HK-2 (cell line): ENCODE data around the gene CCSER2.
"Not testable (repeated sequence)": the region's sequence is repeated elsewhere in the genome, so short reads cannot be mapped to it uniquely, and the experiment has no call there.

Source experiments
- DNase-seq: peaks from one replicate; pipeline ENCODE4 v3.0.0-alpha.2; 2018; ENCODE audit not compliant: unreplicated experiment

The CCSER2 gene

DNA sequence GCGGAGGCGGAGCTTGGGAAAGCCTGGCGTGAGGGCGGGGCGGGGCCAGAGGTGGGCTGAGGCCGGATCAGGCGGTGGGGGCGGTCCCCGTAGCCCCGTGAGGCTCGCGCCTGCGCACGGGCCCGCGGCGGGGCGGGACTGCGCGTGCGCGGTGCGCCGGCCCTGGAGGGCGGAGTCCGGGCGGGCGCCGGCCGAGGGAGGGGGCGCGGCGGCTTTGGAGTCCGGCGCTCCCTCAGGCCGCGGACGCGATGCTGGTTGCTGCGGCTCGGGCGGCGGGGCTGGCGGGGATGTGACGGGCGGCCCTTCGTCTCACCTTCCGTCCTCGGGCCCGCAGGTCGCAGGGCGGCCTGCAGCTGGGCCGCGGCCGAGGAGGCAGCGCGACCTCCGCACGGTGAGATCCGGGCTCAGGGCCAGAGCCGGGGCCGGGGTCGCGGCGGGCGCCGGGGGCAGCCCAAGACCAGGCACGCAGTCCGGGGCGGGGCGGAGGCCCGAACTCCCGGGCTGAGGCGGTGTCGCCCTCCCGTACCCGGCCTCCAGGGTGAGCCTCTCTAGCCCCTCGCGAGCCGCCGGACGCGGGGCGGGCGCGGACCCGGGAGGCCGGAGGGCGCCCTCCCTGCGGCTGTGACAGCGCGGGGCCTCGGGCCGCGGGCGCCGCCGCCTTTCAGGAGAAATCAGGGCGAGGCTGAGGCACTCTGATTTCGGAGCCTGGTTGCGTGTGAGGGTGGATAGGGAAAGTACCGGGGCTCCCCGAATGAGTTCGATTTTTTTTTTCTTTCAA is at the start of gene CCSER2:
Gene CCSER2 (plus strand): TSS at position 172 of the 778 bp plus-strand sequence. CDS start 42,464 bp downstream, outside the sequence.
- peak; percentile 100 for DNase-seq

GRCh38 chr10:84279876-84280475 is 48.4 kb upstream of the CCSER2 start:
- DNase-seq = not testable (repeated sequence)

- DNase-seq = no peak
Observed at GRCh38 chr10:84286695-84287094, 41.7 kb upstream of the CCSER2 start.

- no peak for DNase-seq
Observed at GRCh38 chr10:84288151-84288550, 40.2 kb upstream of the CCSER2 start.

DNA sequence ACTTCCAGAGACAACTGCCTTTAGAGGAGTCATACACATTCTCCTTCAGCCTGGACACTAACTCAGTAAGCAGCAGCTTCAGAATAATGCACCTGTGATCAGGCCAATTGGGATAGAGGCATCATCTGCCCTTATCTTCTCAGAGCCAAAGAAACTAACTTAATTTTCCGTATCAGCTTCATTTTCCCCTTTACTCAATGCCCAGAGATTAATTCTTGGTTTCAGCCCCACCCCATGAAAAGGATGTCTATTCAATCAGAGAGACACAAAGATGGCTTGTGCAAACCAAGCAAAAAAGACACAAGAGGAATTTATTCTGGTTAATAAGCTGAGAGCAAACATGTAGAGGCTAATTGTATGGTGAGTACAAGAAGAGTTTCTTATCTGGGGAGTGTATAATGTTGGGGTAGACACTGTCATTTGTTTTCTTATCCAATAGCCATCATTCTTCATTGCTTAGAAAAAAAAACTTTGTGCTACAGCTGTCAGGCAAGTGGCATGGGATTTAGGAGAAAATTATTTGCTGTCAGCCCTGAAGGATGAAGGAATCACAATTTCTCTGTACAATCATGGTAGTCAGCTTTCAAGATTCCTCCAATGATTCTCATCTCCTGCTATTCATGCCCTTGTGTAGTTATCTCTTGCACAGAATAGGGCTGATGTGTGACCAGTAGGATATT is 38.7 kb upstream of the CCSER2 start:
- no peak for DNase-seq

GRCh38 chr10:84290235-84290634 is 38.2 kb upstream of the CCSER2 start:
- no peak for DNase-seq

DNA sequence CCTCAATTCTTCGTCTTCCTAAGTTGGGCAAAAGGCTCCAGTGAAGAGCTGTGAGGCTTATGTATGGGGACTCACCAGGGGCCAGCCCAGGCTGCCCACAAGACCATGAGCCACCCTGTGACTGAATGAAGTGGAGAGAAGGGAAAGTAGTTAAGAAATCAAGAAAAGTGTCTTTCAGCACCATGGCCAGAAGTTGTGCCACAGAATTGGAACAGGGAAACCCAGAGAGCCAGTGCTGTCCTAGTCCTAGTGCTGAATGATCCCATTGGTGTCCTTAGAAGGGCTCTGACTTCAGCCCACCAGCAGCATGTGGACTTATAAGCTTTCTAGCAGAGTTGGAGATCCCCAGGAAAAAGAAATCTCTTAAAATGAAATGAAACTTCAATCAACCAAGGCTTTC is 37.0 kb upstream of the CCSER2 start:
- peak; percentile 20 for DNase-seq

- no peak for DNase-seq
Observed at GRCh38 chr10:84292502-84292901, 35.9 kb upstream of the CCSER2 start.

DNA sequence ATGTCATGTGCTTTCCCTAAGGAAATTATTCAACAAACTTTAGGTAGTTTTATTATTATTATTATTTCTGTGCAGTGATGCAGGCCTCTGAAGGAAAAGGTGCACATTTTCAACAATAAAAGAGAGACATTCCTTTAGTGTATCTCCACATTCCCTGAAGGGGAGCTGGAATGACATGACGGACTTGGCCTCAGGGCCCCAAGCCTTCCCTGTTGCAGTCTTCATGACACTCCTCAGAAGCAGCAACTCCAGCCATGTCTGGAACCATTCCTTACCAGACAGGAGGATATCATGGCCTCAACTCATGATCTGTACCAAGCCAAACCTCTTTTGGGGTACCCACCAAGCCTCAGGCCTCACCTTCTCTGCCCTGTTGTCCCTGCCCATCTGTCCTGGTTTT is 35.2 kb upstream of the CCSER2 start:
- DNase-seq = no peak

GRCh38 chr10:84293574-84294016 is 34.8 kb upstream of the CCSER2 start:
- no peak for DNase-seq

DNA sequence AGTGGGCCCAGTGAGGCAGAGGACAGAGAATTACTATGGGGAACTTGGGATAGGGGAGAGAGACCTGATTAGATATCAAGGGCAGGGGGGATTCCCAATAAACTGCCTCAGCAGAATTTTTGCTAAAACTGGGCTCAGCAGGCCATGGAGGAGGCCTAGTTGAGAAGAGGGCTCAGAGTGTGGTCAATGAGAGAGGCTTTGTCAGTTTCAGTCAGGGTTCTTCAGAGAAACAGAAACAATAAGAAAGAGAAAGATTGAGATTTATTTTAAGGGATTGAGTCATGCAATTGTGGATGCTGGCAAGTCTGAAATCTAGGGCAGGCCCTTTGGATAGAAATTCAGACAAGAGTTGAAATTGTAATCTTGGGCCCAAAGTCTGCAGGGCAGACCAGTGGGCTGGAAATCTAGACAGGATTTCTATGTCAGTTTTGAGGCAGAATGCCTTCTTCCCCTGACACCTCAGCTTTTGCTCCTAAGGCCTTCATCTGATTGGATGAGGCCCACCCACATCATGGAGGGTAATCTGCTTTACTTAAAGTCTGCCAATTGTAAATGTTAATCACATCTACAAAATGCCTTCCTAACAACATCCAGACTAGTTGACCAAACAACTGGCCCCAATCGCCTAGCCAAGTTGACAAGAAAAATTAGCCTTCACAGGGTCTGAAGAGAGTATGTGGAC is 33.5 kb upstream of the CCSER2 start:
- no peak for DNase-seq

- no peak for DNase-seq
Observed at GRCh38 chr10:84296091-84296981, 32.1 kb upstream of the CCSER2 start.

DNA sequence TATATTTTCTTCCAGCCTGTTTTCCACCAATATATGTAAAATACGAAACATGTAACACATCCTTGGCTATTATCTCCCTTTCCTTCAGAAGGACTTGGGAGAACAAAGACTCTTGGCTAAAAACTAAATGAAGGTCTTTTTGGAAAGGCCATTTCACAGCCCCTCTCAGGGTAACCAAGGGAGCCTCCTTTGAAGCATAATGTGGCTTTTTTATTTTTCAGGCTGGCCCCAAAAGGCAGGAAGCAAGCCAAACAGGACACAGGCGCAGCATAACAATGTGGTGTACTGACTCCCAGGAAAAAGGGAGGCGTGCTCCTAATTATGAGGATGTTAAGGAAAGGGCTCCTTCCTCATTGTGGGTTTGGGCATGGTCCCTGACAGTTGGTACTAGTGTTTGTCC is 30.3 kb upstream of the CCSER2 start:
- DNase-seq = no peak

- no peak for DNase-seq
Observed at GRCh38 chr10:84302223-84302622, 26.2 kb upstream of the CCSER2 start.

GRCh38 chr10:84306751-84307384 is 21.5 kb upstream of the CCSER2 start:
- no peak for DNase-seq

GRCh38 chr10:84308021-84308420 is 20.4 kb upstream of the CCSER2 start:
- DNase-seq = no peak

DNA sequence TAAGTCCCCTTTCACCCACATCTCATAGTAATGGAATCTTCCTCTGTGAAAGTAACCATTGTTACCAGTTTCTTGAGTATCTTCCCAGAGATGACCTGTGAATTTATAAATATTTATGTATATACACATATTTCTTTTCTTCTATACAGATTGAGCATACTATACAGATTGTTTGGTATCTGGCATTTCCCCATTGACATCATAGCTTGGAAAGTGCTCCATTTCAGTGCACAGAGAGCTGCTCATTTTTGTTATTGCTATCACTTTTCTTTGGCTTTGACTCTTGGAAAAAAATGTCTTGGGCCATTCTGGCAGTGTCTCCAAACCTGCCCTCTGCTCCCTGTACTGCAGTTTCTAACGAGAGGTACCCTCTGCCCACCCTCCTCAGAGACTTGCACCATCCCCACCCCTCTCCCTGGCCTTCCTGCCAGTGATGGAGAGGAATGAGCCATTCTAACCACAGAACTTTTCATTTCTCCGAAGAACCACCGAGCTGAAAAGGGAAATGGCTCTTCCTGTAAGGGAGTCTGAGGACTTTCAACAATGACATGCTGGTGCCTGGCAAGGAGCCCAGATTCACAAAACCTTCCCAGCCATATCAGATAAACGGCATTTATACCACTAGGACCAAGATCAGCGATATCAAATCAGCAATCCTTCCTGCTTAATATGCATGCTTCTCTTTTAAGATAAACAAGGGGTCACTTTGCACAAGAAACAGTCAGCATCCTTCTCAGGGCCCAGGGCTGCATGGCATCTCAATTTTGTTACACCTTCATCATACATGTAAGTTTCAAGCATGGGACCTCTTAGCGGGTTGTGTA is 19.7 kb upstream of the CCSER2 start:
- peak; percentile 39 for DNase-seq

DNA sequence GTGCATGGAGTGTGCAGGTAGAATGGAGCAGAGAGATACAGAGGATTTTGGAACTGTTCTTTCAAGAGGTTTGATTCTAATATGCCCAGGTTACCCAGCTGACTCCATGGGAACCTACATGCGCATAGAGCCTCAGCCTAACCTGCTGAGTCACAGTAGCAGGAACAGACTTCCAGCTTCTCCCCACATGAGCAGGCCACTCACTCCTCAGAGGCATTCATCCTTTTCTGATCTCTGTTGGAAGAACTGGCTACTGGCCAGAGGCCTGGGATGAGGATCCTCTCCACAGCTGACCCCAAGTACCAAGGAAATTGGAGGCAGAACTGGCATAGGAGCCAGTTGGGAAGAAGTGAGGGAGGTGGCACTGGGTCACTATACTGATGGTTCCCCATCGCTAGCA is 17.9 kb upstream of the CCSER2 start:
- DNase-seq = no peak

GRCh38 chr10:84311576-84311975 is 16.8 kb upstream of the CCSER2 start:
- no peak for DNase-seq

- DNase-seq = no peak
Observed at GRCh38 chr10:84312816-84313215, 15.6 kb upstream of the CCSER2 start.
